Right kidney (tissue), 1 donor: Measurements from ENCODE around the gene RBM28.
A peak's percentile ranks its signal among the peaks of the same experiment; 100 is the strongest.

ENCODE experiments used
- DNase-seq: peaks from one replicate; pipeline ENCODE4 v3.0.0-alpha.2; 2016

The RBM28 gene

DNA sequence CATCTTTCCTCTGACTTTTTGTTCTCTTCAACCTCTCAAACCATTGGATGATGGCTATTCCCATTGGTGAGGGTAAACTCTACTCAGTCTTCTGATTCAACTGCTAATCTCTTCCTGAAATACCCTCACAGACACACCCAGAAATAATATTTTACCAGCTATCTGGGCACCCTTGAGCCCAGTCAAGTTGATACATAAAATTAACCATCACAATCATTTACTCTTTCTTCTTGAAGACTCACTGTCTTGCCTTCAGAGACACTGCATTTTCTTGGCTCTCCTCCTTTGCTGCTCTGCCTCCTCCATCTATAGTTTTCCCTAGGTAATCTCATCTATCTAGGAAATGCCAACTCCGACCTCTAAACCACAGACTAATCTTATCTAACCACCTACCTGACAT lies 30.3 kb upstream of the RBM28 start:
- DNase-seq = no peak

DNA sequence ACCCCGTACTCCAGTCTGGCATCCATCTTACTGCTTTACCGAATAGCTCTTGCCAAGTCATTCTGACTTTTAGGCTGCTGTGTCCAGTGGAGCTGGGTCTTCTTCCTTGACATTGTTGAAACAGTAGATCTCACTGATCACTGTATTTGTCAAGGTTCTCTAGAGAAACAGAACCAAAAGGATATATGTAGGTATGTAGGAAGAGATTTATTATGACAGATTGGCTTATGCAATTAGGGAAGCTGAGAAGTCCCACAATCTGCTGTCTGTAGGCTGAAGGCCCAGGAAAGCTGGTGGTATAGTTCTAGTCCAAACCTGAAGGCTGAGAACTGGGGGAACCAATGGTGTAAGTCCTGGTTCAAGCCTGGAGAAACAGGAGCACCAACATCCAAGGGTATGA lies 29.9 kb upstream of the RBM28 start:
- no peak for DNase-seq

GRCh38 chr7:128370491-128370890 lies 26.8 kb upstream of the RBM28 start:
- DNase-seq = no peak

GRCh38 chr7:128366986-128367385 lies 23.3 kb upstream of the RBM28 start:
- DNase-seq = no peak

- DNase-seq = no peak
Measured at GRCh38 chr7:128366300-128366699, 22.6 kb upstream of the RBM28 start.

DNA sequence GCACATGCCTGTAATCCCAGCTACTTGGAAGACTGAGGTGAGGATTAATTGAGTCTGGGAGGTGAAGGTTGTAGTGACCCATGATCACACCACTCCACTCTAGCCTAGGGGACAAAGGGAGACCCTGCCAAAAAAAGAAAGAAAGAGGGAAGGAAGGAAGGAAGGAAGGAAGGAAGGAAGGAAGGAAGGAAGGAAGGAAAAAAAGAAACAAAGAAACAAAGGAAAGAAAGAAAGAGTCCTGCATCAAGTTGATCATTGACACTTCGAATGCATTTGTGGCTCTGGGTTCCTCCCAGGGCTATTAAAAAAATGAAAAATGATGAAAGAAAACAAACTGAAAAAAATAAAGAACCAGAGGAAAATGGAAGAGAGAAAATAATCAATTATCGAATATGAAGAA lies 21.7 kb upstream of the RBM28 start:
- no peak for DNase-seq

GRCh38 chr7:128364166-128364870 lies 20.6 kb upstream of the RBM28 start:
- DNase-seq = no peak

DNA sequence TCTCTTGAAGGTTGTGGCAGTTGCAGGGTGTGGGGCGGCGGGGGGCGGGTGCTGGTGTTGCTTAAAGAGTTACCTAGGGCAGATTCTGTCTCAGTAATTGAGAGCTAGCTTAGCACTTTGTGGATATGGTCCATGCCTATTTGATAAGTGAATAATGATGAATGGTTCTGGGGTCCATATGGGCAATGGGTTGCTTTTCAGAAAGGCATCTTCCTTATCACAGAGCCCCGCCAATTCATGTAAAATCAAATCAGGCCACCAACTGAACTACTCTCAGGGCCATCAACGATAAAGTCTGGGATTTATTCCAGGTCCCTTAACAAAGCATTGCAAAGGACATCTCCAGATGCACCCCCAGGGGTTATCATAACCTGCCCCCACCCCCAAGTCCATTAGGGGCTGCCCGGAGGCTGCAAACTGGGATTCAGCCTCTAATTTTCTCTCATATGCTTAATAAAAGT lies 19.6 kb upstream of the RBM28 start:
- no peak for DNase-seq

GRCh38 chr7:128362670-128363069 lies 19.0 kb upstream of the RBM28 start:
- DNase-seq = no peak

DNA sequence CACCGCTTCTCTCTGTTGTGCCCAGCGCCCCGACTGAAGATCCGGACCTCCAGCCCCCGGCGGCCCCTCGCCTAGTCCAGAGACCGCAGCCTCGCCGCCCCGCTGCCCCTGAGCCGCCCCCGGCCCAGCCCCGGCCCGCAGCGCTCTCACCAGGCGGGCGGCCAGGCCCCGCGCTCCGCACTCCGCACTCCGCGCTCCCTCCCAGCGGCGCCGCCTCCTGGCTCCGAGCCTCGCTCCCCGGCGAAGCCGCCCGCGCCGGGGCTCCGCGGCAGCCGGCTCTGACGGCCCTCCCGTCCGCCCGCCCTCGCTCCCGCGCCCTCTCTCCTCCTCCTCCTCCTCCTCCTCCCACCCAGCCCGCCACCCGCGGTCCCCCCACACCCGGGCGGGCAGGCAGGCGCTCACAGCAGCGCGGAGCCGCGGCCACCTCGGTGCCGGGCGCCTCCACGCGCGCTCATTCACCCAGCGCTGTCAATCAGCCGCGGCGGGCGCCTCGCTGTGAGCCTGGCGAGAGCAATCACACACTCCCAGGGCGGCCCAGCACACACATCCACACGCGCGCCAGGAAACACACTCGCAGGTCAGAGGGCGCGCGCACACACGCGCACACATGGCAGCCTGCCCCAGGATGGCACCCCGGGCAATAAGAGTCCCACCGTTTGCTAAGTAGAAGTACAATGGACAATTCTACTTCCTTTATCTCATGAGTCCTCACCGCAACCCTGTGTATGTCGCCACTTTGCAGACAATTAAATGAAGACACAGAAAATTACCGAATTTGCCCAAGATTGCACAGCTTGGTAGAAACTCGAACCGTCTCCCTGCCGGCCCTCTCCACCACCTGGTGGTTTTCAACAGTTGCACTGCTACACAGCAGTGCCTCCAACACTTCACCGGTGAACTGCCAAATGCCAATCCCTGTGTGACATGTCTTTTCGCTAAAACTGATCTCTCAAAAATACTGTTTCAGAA lies 18.0 kb upstream of the RBM28 start, which contains the start of gene PRRT4:
Gene PRRT4 (minus strand): TSS at position 280 of the 969 bp plus-strand sequence.
- peak; percentile 59 for DNase-seq

DNA sequence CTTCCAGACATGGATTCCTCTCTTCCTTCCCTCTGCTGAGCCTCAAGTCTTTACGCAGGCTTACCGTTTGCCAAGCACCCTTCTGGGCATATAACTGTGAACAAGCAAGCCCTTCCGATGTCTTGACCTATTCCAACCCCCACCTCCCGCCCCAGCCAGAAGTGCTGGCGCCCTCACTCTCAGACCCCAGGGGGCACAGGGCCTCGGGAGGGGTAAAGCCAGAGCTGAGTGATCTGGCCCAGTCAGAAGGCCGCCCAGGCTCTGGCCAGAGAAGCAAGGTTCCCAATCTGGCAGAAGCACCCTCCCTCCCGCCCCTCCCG lies 16.6 kb upstream of the RBM28 start:
- DNase-seq = no peak

DNA sequence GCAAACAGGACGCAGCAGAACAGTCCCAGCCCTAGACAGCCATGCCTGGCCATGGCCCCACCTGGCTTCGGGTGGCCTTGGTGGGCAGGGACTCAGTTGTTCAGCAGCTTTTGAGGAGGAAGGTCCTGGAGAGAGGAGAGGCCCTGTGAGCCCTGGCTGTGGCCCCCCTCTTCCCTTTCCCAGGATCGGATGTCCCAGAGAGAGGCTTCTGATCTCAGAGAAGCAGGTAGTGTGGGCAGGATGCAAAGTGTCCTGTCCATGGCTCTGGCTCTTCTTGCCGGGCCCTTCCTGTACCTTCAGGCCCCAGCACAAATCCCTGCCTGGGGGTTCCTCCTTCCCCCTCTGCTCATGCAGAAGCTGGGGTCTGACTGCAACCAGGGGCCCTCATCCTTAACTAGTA lies 16.2 kb upstream of the RBM28 start:
- DNase-seq = no peak

DNA sequence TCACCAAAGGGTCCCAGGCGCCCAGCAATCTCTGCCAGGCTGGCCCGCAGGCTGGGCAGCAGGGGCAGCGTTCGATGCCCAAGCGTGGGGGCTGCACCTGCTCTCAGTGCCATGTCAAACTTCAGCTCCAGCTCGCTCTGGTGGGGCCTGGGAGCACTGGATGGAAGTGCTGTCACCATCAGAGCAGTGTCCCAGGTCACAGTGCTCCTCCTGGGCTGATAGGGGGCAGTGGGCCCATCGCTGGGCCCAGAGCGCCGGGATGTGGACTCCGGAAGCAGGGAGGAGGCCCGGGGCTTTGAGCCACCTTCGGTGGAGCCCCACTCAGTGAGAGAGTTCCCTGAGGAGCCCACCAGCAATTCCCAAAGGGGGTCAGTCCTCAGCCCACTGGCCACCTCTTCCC lies 15.6 kb upstream of the RBM28 start:
- DNase-seq = no peak

- DNase-seq = no peak
Measured at GRCh38 chr7:128358233-128358632, 14.5 kb upstream of the RBM28 start.

DNA sequence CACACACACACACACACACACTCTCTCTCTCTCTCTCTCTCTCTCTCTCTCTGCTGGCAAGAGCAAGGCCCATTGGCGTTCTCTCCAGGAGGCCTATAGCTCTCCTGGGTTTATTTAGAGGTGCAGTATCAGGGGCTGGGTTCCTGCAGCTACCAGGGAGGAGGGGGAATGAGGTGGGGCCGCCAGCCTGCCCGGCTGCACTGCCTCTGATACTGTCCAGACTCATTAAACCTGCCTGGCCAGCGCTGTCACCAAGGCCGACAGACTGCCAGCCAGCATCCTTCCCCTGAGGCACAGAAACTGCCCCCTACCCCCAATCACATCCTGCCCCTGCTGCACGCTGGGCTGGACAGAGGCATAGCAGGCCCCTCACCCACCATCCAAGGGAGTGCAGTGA lies 13.5 kb upstream of the RBM28 start:
- DNase-seq = no peak

GRCh38 chr7:128356546-128357216 lies 13.0 kb upstream of the RBM28 start:
- DNase-seq = no peak

- no peak for DNase-seq
Measured at GRCh38 chr7:128353610-128354009, 9.9 kb upstream of the RBM28 start.

- DNase-seq = no peak
Measured at GRCh38 chr7:128353189-128353588, 9.5 kb upstream of the RBM28 start.

DNA sequence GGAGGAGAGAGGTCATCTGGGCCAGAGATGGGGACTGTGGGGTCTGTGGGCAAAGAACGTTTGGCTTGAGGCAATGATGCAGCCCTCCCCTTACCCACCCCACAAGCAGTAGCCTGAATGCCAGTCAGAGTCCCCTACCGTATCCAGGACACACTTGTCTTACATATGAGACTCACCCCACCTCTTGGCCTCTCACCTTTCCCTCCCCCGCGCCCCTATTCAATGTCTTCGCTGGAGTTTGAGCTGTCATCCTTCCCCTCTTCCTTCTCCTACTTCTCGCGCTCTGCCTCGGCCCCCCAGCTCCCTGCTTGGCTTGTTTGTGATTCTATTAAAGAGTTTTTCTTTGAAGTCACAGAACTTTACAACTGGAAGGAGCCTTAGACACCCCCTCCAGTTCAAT lies 8.9 kb upstream of the RBM28 start:
- no peak for DNase-seq

DNA sequence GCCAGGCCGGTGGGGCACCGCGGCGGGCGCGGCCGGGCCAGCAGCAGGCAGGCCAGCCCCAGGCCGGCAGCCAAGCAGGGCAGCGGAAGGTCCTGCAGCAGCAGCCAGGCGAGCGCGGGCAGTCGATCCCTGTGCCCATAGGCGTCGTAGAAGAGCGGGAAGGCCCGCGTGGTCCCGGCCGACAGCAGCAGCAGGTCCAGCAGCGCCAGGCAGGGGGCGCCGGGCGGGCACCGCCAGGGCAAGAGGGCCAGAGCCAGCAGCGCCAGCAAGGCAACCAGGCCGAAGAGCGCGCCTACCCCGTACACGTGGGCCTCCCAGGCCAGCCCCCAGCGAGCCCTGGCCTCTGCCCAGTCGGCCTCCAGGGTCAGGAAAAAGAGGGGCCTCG lies 8.4 kb upstream of the RBM28 start:
- peak; percentile 70 for DNase-seq

- peak; percentile 77 for DNase-seq
Measured at GRCh38 chr7:128351296-128352152, 7.8 kb upstream of the RBM28 start.

GRCh38 chr7:128350708-128351295 lies 7.1 kb upstream of the RBM28 start:
- DNase-seq = no peak
